GM23338 (cell line): ENCODE data around the gene MYORG.

Source experiments
- CREB1 ChIP-seq: fragments of 250-450 bp; sonication (Bioruptor Pico); IDR thresholded peaks from 2 replicates; pipeline ENCODE4 v1.5.0; 2020; ENCODE audit warnings: low read depth, mild to moderate bottlenecking, moderate library complexity
- CTCF ChIP-seq, 2 experiments: fragments of 200-600 bp in 1 of 2; sonication (generic) in 1 of 2; conservative IDR thresholded peaks; 2 replicates each; pipeline versions ENCODE4 v1.5.1 to v1.6.1; 2016 to 2017; ENCODE audit warnings: antibody characterized with exemption in 2 of 2, low read depth in 2 of 2, mild to moderate bottlenecking in 2 of 2, moderate library complexity in 1 of 2
- EZH2 ChIP-seq: fragments of 200-600 bp; sonication (generic); IDR thresholded peaks from one replicate; pipeline ENCODE4 v1.8.0; 2017; ENCODE audit warnings: antibody characterized with exemption, mild to moderate bottlenecking, low read depth; ENCODE audit not compliant: unreplicated experiment
- EZH2phosphoT487 ChIP-seq: fragments of 200-600 bp; sonication (generic); IDR thresholded peaks from one replicate; pipeline ENCODE4 v1.8.1; 2018; ENCODE audit warnings: antibody characterized with exemption; ENCODE audit not compliant: unreplicated experiment
- JUNB ChIP-seq: IDR thresholded peaks from one replicate; pipeline ENCODE4 v1.6.1; 2016; ENCODE audit warnings: antibody characterized with exemption; ENCODE audit not compliant: unreplicated experiment
- REST ChIP-seq: IDR thresholded peaks from one replicate; pipeline ENCODE4 v1.6.1; 2018; ENCODE audit warnings: antibody characterized with exemption; ENCODE audit not compliant: unreplicated experiment

GRCh38 chr9:34374339-34374738, 2.4 kb downstream of the MYORG start:
- TF ChIP-seq EZH2phosphoT487 (no peak), CTCF (conservative IDR thresholded peaks at IDR 0.05; ENCODE audit: low read depth in 2 of 2) (no peak), EZH2 (no peak), REST (no peak), CREB1 (CRISPR knock-in tag) (no peak), JUNB (no peak)
